ENCODE data around the gene RRAD.

GRCh38 chr16:66881964-66882508, 43.3 kb downstream of the RRAD start:
- TF ChIP-seq EZH2phosphoT487 (IDR thresholded peaks at IDR 0.05; ENCODE audit: borderline replicate concordance, low read length): no peak
- TF ChIP-seq CTCF (IDR thresholded peaks at IDR 0.05; ENCODE audit: low read depth, low read length, poor library complexity, severe bottlenecking): no peak

Measured in DOHH2 (cell line).